ENCODE measurements around the gene STC2. TPM values are rescaled to one million over a fixed set of nuclear protein-coding genes. Genes with fewer than 3 reads are reported as not detected.
"Not testable (repeated sequence)": the region's sequence is repeated elsewhere in the genome, so short reads cannot be mapped to it uniquely, and the experiment has no call there.

Gene STC2, protein sequence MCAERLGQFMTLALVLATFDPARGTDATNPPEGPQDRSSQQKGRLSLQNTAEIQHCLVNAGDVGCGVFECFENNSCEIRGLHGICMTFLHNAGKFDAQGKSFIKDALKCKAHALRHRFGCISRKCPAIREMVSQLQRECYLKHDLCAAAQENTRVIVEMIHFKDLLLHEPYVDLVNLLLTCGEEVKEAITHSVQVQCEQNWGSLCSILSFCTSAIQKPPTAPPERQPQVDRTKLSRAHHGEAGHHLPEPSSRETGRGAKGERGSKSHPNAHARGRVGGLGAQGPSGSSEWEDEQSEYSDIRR
- polyA plus RNA-seq (ENCODE audit: insufficient read length): 5.3 TPM

DNA sequence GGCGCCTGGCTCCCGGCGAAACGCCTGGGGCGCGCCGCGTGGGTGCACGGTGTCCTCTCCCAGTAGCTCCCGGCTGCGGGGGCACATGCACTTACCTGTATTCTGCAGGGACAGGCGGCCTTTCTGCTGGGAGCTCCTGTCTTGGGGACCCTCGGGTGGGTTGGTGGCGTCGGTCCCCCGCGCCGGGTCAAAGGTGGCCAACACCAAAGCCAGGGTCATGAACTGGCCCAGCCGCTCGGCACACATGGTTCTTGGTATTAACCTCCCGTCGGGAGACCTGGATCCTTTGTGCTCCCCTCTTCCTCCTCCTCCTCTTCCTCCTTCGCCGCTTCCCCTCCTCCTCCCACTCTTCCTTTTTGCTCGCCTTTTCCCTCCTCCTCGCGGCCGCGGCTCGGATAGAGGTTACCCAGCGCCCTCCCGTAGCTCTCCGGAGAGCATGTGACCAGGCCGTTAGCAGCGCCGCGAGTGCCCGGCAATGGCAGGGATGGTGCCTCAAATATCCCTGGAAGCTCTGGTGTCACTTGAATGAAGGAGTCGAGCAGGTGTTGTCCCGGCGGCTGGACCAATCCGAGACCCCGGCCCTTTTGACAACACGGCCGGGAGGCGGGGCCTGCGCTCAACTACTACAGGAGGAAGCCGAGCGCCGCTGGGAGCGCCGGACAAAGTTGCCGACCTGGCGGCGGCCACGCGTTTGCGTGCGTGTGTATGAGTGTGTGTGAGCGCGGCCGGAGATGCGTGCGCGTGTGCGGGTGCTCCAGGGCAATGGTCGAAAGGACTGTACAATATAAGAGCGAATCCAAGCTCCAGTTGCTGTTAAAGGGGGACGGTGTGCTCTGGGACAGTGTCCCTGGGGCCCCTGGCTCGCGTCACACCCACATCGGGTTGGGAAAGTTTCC lies at the start of gene STC2:
Gene STC2 (minus strand): TSS at position 467 of the 896 bp plus-strand sequence. CDS start 221 bp downstream, at position 246.
- DNase-seq: peak; percentile 83

DNA sequence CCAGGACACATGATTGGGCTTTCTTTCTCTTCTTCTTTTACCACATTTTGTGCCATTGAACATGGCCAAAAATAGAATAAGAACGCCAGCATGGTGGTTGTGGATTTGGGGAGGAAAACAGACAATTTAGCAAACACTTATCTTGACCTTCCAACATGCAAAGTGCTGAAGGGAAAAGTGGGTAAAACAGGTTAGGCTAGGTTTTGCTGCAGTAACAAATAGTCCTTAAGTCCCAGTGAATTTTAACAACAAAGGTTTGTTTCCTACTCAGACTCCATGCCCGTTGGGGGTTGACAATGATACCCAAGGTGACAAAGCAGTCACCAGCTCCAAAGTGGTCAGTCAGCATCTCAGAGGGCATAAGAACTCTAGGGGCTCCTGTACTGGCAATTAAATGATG lies 43.2 kb upstream of the STC2 start:
- no peak for DNase-seq

DNA sequence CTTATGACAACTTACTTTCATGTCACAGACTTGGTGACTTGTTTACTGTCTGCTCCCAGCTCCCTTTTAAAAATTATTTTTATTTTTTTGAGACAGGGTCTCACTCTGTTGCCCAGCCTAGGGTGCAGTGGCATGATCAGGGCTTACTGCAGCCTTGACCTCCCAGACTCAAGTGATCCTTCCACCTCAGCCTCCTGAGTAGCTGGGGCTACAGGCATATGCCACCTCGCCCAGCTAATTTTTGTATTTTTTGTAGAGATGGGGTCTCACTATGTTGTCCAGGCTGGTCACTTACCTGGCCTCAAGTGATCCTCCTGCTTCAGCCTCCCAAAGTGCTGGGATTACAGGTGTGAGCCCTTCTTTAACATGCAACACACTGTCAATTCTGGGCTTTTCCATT lies 35.2 kb upstream of the STC2 start:
- DNase-seq: not testable (repeated sequence)

DNA sequence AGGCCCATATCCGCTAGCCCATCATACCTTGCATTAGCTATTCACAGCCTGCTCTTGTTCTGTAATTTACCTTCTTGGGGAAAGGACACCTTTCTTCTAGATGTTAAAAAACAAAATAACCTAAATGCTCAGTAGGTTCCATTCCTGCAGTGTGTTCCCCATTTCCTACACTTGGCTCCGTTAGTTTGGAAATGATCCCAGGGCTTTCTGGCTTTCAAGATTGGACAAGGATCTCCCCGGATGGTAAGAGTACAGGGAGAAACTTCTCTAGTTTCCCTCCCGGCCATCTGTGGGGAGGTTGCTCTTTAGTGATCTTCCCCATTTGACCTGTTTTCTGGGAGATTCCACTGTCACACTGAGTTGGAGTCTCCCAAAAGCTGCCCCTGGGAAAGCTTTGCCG lies 27.3 kb upstream of the STC2 start:
- DNase-seq: no peak

DNA sequence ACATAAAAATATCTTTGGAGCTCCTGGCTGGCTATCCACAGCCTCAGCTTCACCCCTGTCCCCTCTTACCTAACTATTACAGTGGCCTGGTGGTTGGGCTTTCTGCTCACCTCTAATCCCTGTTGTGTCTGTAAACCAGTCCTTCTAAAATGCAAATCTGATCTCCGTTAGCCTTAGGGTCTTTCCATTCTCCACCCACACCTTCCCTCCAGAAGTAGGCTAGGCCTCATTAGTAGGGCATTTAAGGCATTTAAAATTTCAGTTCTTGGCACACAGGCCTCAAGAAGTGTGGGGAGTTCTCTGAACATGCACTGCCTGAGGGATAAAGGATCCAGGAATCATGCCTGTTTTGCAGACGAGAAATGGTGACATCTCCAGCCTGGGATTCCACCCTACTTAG lies 26.4 kb upstream of the STC2 start:
- DNase-seq: no peak

DNA sequence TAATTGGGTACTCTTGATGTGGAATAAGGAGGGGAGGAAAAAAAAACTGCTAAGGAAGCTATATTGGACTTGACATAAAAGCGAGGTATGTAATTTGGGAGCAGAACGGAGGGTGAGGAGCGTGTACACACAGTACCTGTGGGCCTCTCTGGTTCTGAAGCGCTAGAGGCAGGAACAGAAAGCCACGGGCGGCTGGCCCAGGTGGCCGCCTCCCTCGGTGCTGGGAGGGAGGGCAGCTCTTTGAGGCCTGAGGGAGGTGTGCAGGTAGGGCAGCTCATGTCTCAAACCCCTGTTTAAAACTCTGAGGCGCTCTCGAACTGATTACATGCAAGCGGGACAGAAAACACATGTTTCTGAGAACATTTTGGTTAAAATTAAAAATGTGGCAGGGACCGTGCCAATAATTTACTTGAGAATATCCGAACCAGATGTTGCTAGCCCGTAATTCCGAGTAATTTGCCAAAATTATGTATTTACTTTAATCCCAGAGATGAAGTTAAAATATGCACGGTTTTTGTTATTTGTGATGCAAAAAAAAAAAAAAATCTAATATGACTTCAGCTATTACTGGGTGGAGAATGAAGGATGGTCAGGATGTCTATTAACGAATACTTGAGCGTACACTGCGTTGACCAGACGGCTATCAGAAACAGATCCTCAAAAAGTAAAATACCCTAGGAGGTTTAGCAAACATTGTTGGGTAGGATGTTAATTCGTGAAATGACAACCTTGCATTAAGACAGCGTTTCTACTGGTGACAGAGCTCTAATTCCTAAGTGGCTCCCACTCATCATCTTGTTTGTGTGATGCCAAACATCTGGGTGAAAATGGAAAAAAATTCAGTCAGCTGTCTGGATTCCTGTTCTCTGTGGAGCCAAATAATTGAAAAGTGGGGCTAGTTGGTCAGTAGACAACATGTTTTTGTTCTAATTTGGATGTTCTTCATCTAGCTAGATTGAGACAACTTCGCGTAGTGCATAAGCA lies 24.4 kb upstream of the STC2 start:
- DNase-seq: no peak

DNA sequence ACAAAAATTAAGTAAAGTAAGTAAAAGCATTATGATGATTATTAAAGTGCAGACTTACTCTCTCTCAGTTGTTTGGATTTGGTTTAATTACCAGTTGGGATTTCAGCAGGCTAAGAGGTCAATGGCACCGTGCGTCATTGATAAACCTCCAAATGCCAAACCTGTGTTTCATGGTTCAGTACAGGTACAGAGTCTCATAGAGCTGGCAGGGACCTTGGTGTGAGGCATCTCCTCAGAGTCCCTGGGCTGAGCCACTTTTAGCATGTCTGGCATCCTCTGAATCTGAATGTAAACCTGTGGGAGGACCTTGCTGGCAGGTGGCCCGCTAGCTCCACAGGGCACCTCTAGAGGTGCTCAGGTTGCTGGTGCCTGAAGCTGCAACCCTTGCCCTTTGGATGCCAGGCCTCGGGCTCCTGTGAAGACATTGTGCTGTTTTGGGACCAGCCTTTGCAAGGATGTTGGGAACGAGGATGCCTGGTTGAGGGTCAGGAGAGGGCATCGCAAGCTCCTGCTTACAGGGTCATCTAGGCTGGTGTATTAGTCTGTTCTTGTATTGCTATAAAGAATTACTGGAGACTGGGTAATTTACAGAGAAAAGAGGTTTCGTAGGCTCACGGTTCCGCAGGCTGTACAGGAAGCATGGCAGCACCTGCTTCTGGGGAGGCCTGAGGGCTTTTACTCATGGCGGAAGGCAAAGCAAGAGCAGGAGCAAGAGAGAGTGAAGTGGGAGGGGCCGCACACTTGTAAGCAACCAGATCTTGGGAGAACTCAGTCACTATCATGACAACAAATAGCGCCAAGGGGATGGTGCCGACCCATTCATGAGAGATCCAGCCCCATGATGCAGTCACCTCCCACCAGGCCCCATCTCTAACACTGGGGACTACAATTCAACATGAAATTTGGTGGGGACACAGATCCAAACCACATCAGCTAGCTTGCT lies 14.9 kb upstream of the STC2 start:
- no peak for DNase-seq

DNA sequence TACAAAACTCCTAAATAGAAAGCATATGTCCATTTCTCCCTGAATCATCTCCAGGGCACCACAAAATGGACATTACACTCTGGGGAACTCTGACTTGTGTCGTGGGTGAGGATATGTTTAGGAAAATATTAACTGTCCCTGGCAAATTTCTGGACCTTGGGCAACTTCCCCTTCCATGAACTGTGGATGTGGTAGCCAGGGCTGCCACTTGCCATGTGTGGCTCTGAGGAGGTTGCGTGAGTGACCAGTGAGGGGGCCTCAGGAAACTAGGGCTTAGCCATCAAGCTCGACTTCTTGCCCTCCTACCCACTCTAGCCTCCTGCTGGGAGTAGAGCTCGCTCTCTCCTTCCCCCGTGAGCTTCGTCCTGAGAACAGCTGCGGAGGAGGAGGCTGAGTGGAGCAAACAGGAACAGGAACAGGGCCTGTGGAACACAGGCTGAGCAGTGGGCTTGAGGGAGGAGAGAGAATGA lies 13.8 kb upstream of the STC2 start:
- DNase-seq: no peak

DNA sequence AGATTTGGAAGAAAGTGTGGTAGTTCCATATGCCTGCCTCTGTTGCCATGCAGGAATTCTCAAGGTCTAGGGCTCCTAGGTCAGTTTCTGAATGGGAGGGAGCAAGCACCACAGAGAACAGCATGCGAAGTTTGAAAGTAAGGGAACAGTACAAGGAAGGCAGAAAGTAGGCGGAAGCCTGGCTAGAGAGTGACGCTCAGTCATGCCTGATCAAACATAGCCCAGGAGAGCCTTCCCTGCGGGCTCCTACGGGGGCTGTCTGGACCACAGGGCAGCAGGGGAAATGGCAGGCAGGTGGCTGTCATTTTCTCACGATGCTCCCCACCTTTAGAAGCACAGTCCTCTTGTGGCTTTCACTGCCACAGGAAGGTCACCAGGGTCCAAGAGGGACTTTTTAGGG lies 12.8 kb upstream of the STC2 start:
- DNase-seq: no peak

DNA sequence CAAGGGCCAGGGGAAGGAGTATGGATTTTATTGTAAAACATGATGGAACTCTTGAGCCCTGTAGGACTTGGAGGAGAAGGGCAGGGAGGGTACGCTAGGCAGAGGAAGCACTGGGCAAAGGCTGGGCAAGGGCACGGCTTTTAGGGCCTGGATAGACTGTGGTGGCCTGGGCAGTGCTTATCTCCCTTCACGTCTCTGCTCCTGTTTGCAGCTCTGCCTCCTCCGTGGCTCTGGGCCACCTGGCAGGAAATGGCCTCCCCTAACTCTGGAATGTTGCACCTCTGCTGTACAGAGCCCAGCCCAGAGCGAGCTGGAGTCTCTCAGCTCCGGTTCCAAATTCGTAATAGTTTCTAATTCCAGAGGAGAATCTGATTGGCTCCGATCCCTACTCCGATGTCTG lies 12.2 kb upstream of the STC2 start:
- no peak for DNase-seq

DNA sequence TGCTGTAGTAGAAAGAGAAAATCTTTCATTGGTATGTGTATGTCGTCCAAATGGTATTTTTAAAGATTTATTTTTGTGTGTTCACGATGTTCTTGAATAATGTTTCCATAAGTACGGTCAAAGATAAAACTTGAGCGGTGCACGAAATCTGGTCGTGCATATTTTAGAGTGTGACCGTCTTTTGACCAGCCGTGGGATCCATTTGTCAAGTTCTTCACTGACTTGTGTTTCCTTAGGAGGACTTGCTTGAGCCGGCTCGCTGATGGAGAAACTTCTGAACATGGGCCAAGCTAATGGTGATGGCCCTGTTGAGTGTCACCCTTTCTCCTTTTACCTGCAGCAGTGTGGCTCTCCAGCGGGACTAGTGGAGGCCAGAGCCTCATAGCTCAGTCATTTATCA lies 11.1 kb upstream of the STC2 start:
- no peak for DNase-seq

DNA sequence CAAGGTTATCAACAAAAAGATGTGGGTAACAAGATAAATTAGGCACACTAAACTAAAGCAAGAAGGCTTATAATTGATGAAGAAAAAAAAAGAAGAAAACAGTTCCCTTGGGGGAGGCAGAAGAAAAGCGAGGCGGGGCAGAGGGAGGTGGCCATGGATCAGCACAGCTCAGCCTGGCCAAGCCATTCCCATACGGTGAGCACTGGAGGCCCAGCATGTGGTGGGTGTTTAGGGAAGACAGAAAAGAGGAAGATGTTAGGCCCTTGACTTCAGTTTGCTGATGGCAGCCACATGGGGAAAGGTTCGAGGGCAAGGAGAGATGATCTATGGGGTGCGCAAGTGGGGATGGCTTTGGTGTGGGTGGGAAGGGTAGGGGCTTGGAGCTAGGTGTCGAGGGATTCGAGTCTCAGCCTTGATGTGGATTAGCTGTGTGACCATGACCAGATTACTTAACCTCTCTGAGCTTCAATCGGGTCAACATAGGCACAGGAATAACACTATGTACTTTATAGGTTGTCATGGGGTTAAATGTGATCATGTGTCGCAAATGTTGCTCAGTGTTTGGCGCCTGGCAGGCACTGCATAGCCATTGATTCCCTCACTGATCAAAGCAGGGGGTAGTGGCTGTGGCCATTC lies 10.3 kb upstream of the STC2 start:
- DNase-seq: no peak

DNA sequence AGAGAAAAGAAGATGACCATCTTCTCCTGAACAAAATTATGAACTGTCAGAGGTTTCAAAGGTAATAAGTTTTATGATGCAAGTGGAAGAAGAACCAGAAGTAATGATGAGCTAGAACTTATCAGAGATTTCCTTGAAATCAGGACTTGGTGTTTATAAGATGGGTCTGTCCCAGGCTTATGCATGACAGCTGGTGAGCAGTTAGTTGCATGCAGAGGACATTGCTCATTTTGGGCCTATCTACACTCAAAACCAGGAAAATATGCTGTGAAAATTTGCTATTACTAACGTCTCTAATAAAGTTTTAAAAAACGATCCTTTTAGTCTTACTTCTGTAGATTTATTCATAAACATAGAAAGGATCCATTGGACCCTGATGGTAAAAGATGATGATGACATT lies 6.6 kb upstream of the STC2 start:
- DNase-seq: no peak

DNA sequence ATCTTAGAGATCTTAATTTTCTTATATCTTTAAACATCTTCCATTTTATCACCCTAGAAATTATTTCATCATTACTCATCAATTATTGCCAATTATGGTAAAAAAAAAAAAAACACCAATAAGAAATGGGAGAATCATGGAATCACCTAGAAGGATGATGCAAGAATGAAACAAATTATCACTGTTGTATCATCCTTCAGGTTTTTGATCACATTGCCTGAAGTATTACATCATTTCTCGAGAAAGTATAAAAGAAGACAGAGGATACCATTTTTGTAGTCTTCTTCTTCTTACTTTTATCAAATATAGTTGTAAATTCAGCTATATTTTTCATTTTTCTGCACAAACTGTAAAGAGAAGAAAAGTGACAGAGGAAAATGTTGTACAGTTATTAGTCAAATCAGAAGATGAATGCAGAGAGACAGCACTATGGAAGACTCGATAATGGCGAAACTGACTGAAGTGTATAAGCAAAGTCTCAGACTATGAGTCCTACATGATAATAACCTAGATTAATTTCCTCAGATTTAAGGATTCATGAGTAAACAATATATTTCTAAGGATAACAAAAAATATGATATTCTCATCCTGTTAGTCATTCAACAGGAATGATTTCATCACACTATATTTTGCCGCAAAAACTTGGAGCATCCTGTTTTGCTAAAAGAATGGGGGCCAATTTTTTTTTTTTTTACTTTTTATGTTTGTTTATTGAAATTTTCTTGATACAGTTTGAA lies 5.9 kb upstream of the STC2 start:
- DNase-seq: no peak

DNA sequence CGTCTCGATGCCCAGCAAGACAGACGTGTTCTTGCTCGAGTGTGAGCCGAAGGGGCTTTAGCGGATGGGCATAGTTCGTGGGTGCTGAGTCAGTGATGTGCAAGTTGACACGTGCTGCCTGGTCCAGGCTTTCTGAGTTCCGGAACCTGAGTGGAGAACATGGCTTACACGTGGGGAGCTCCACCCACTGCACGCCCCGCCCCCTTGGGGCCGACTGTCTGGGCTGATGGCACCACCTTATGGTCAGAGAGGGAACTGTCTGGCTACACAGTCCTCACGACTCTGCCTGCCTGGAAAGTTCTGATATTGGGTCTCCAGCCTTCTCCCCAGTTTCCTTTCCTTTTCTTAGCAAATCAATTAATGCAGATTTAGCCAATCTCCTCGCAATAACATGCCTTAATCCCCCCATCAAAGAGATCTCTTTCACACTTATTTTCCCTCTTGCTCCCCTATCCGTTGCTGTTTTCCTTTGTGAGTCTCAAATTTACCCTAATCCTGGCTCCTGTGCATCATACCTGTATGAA lies 3.8 kb upstream of the STC2 start:
- peak; percentile 85 for DNase-seq

DNA sequence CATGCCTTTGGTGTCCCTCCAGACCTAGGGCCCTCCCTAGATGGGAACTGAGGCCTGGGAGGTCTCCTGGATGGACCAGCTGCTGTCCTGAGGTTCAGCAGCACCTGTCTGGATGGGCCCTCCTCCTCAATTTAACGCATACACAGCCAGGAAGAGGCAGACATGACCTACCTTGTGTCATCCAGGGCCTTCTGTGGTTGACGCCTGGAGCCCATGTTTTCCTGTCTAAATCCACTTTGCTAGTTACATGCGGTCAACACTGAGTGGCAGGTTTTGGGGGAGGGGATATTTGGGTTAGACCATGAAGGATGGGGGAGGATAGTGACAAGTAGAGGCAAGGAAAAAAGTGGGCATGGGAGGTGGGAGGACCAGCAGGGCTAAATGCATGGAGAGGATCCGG lies 3.1 kb upstream of the STC2 start:
- DNase-seq: no peak

DNA sequence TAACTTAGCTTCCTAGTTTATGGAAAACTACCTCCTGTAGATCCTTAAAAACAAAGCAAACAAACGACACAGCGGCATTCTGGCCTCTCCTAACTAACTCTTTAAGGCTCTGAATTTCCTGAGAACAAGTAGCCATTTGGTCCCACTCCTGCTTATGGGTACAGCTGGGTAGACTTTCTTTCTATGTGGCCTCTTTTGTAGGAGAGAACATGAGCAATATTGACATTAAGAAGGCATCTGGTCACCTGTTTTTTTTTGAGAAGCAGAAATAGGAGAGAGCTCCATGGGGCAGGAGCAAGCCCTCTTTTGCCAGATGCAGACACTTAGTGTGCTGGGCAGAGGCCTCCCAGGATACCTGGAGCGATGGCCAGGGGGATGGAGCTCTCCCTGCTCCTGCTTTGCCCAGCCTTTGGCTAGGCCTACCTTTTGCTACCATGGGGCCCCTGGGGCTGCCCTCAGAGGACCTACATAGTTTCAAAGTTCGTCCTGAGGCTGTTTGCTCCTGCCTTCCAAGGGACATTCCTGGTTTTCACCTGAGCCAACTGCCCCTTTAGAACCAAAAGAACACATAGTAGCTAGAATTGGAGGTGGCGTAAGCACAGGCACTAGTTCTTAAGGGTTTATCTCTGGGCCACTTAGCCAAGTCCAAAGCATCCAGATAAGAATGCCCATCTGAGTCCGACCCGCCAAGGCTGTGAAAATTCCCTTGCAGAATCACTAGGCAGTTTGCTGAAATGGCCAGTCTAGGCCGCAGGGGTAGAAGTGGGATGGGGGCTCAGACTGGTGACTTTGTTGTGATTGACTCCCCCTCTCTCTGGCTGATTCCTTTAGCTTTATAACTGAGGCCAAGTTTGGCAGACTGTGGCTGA lies 2.4 kb upstream of the STC2 start:
- DNase-seq: no peak

DNA sequence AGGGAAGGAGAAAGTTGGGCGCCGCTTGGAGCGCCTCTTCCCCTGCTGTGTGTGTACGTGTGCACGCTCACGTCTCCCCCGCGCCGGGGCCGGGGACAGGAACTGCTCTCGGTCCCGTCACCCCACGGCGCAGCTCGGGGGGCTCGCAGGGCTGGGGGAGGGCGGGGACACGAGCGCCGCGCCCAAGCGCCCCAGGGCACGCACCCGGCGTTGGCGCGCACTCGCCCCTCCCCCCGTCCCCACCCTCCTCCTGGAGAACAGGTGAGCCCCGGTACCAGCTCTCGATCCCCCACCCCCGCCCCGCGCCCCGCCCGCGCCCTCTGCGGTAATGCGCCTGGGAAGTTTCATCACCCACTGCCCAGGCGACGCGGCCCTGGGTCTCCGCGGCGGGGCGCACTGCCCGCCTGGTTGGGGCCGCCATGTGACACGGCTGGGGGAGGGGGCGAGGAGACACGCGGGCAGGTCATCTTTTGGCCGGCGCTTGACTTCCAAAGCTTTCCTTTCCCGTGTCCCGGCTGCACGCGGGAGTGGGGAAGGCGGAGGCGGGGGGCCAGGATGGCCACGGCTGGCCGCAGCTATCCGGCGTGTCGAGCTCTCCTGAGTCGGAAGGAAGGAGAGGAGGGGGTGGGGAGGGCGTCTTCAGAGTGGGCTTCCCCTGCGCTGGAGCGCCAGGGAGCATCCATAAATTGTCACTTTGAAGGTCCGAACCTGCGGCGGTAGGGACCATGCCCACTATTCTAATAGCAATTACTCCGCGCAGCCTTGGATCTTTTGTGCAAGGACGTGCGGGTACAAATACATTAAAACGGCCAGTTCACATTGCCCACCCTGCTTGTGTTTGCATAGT lies 1.5 kb upstream of the STC2 start:
- DNase-seq: peak; percentile 51
